HepG2 (cell line): Measurements from ENCODE around the gene HELZ2. TPM values are rescaled to one million over a fixed set of nuclear protein-coding genes. Genes with fewer than 3 reads are reported as not detected.
A peak's percentile ranks its signal among the peaks of the same experiment; 100 is the strongest.

Source experiments
- AGO1 ChIP-seq: fragments of 200-400 bp; formaldehyde crosslinking; IDR thresholded peaks from 2 replicates; pipeline ENCODE4 v1.6.1; 2017; ENCODE audit warnings: mild to moderate bottlenecking, low read depth, low read length, moderate library complexity; ENCODE audit not compliant: poor library complexity, severe bottlenecking
- ELK4 ChIP-seq: sonication (generic); formaldehyde crosslinking; IDR thresholded peaks from 2 replicates; pipeline ENCODE4 v1.9.0; 2021; ENCODE audit warnings: missing genetic modification reagents, borderline replicate concordance
- FOXC1 ChIP-seq: sonication (generic); formaldehyde crosslinking; IDR thresholded peaks from 2 replicates; pipeline ENCODE4 v1.8.0; 2022; ENCODE audit warnings: mild to moderate bottlenecking, missing genetic modification reagents, borderline replicate concordance
- PLSCR1 ChIP-seq: sonication (generic); formaldehyde crosslinking; IDR thresholded peaks from 2 replicates; pipeline ENCODE4 v1.5.0; 2020; ENCODE audit warnings: missing genetic modification reagents, mild to moderate bottlenecking, borderline replicate concordance
- SAFB2 ChIP-seq: sonication (generic); formaldehyde crosslinking; IDR thresholded peaks from 2 replicates; pipeline ENCODE4 v1.5.1; 2020; ENCODE audit warnings: missing genetic modification reagents, low read depth, mild to moderate bottlenecking, borderline replicate concordance
- SIX4 ChIP-seq: sonication (generic); formaldehyde crosslinking; IDR thresholded peaks from 2 replicates; pipeline ENCODE4 v1.4.0; 2020; ENCODE audit warnings: missing genetic modification reagents
- SMARCC2 ChIP-seq: fragments of 450-650 bp; IDR thresholded peaks from 2 replicates; pipeline ENCODE4 v1.6.1; 2017; ENCODE audit warnings: antibody characterized with exemption, mild to moderate bottlenecking
- ZNF260 ChIP-seq: sonication (generic); formaldehyde crosslinking; IDR thresholded peaks from 2 replicates; pipeline ENCODE4 v1.4.0; 2020; ENCODE audit warnings: missing genetic modification reagents, low read depth, mild to moderate bottlenecking, borderline replicate concordance
- ZNF407 ChIP-seq: sonication (generic); formaldehyde crosslinking; IDR thresholded peaks from one replicate; pipeline ENCODE4 v1.5.1; 2020; ENCODE audit warnings: mild to moderate bottlenecking, missing genetic modification reagents; ENCODE audit errors: not compliant biosample characterization
- ZNF670 ChIP-seq: sonication (generic); formaldehyde crosslinking; IDR thresholded peaks from 2 replicates; pipeline ENCODE4 v1.8.0; 2022; ENCODE audit warnings: mild to moderate bottlenecking, missing genetic modification reagents, borderline replicate concordance
- ZXDC ChIP-seq: sonication (generic); formaldehyde crosslinking; IDR thresholded peaks from 2 replicates; pipeline ENCODE4 v1.5.0; 2020; ENCODE audit warnings: mild to moderate bottlenecking, missing genetic modification reagents
- polyA plus RNA-seq, 8 experiments: library from polyadenylated mRNA; depleted of rRNA in 3 of 8; stranded (reverse) in 7 of 8; unstranded in 1 of 8; fragments of >200 nt; fragmentation: Illumina TruSeq in 4 of 8; extraction: Trizol in 4 of 8; gene quantifications; 2 replicates each; pipeline versions ENCODE4 v1.2.1 to v1.2.3, GENCODE V29; 2011 to 2016; ENCODE audit warnings: low read depth in 4 of 8, missing spikeins in 1 of 8, mixed read lengths in 1 of 8; ENCODE audit not compliant: insufficient read depth in 1 of 8
- total RNA-seq, 5 experiments: library from RNA; depleted of rRNA; stranded (reverse); fragments of >200 nt; fragmentation: Illumina TruSeq; extraction: Trizol; gene quantifications; 2 replicates each; pipeline ENCODE4 v1.2.3, GENCODE V29; 2016; ENCODE audit warnings: low read depth in 1 of 5
- TF ChIP-seq, protein P1 (sequence below): sonication (generic); formaldehyde crosslinking; IDR thresholded peaks from 2 replicates; pipeline ENCODE4 v1.4.0; 2020; ENCODE audit warnings: mild to moderate bottlenecking, low read depth, missing genetic modification reagents

HELZ2 gene
- total and polyA plus RNA-seq, 2 of the 13 experiments (the other 11 are each of a cell fraction or from before 2014, with no cell fraction given) = 9.6 to 10.1 TPM

- no peak for TF ChIP-seq ZNF407 (CRISPR knock-in tag)
- no peak for TF ChIP-seq FOXC1 (CRISPR knock-in tag)
- no peak for TF ChIP-seq SIX4 (CRISPR knock-in tag)
- no peak for TF ChIP-seq PLSCR1 (CRISPR knock-in tag)
- TF ChIP-seq ELK4 (CRISPR knock-in tag) = no peak
- no peak for TF ChIP-seq ZNF260 (CRISPR knock-in tag)
- TF ChIP-seq SMARCC2 = no peak
- TF ChIP-seq AGO1 = no peak
- no peak for TF ChIP-seq ZXDC
- TF ChIP-seq, protein P1, sequence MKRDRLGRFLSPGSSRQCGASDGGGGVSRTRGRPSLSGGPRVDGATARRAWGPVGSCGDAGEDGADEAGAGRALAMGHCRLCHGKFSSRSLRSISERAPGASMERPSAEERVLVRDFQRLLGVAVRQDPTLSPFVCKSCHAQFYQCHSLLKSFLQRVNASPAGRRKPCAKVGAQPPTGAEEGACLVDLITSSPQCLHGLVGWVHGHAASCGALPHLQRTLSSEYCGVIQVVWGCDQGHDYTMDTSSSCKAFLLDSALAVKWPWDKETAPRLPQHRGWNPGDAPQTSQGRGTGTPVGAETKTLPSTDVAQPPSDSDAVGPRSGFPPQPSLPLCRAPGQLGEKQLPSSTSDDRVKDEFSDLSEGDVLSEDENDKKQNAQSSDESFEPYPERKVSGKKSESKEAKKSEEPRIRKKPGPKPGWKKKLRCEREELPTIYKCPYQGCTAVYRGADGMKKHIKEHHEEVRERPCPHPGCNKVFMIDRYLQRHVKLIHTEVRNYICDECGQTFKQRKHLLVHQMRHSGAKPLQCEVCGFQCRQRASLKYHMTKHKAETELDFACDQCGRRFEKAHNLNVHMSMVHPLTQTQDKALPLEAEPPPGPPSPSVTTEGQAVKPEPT (CRISPR knock-in tag) = no peak
- TF ChIP-seq SAFB2 (CRISPR knock-in tag) = peak; percentile 62; the same call in 1 of the 2 replicates
- no peak for TF ChIP-seq ZNF670 (CRISPR knock-in tag)
Measured at GRCh38 chr20:63572788-63573646, 1.0 kb downstream of the HELZ2 start (continued).
